CD8-positive, alpha-beta memory T cell (primary cell): Measurements from ENCODE around the gene SIRT7. TPM values are rescaled to one million over a fixed set of nuclear protein-coding genes. Genes with fewer than 3 reads are reported as not detected.
A peak's percentile ranks its signal among the peaks of the same experiment; 100 is the strongest.

Experiments
- CTCF ChIA-PET: fragments of 350-600 bp; sonication (Branson Sonifier 250); formaldehyde crosslinking; loops from one replicate; lab custom pipeline; 2021; ENCODE audit warnings: antibody characterized with exemption; lab: Charles Lee
- POLR2A ChIA-PET: fragments of 350-600 bp; sonication (Branson Sonifier 250); formaldehyde crosslinking; loops from one replicate; lab custom pipeline; 2021; ENCODE audit warnings: antibody characterized with exemption; lab: Charles Lee
- DNase-seq, 5 donors: peaks; one replicate each; pipeline versions ENCODE4 v3.0.0 to v3.0.0-alpha.2; 2020 to 2022; ENCODE audit warnings: mixed read lengths in 1 of 5
- H3K27ac ChIP-seq: one replicate; pipeline ENCODE4 v1.7.0; 2013; ENCODE audit warnings: low read depth, mild to moderate bottlenecking, low read length, moderate library complexity
- H3K27me3 ChIP-seq: 2 replicates; pipeline ENCODE4 v1.7.0; 2013; ENCODE audit warnings: low read length, mild to moderate bottlenecking; ENCODE audit not compliant: insufficient read depth, poor library complexity, severe bottlenecking
- H3K36me3 ChIP-seq: 2 replicates; pipeline ENCODE4 v1.7.0; 2013; ENCODE audit warnings: mild to moderate bottlenecking, low read length, moderate library complexity; ENCODE audit not compliant: insufficient read depth
- H3K4me1 ChIP-seq: 2 replicates; pipeline ENCODE4 v1.7.0; 2013; ENCODE audit warnings: mild to moderate bottlenecking, low read length, moderate library complexity; ENCODE audit not compliant: insufficient read depth
- H3K4me3 ChIP-seq: 2 replicates; pipeline ENCODE4 v1.7.0; 2013; ENCODE audit warnings: mild to moderate bottlenecking, low read length
- H3K9me3 ChIP-seq: 2 replicates; pipeline ENCODE4 v1.7.0; 2013; ENCODE audit warnings: mild to moderate bottlenecking, low read length
- H3K27ac Mint-ChIP-seq, 8 donors: one replicate each; pipeline ENCODE4 v1.8.0; 2020 to 2021; ENCODE audit warnings: mixed read lengths in 8 of 8, mild to moderate bottlenecking in 6 of 8, inconsistent platforms in 3 of 8, moderate library complexity in 3 of 8
- H3K27me3 Mint-ChIP-seq, 2 donors: one replicate each; pipeline ENCODE4 v1.8.0; 2020 to 2021; ENCODE audit warnings: mixed read lengths in 2 of 2, mild to moderate bottlenecking in 1 of 2, moderate library complexity in 1 of 2
- H3K36me3 Mint-ChIP-seq, 3 donors: one replicate each; pipeline ENCODE4 v1.8.0; 2020 to 2021; ENCODE audit warnings: mixed read lengths in 3 of 3, inconsistent platforms in 1 of 3, mild to moderate bottlenecking in 1 of 3
- H3K4me1 Mint-ChIP-seq, 3 donors: one replicate each; pipeline ENCODE4 v1.8.0; 2020 to 2021; ENCODE audit warnings: mixed read lengths in 3 of 3, inconsistent platforms in 1 of 3, mild to moderate bottlenecking in 1 of 3
- H3K4me3 Mint-ChIP-seq, 7 donors: one replicate each; pipeline ENCODE4 v1.8.0; 2020 to 2021; ENCODE audit warnings: mixed read lengths in 7 of 7, mild to moderate bottlenecking in 6 of 7, moderate library complexity in 4 of 7, inconsistent platforms in 2 of 7
- H3K9me3 Mint-ChIP-seq, 5 donors: one replicate each; pipeline ENCODE4 v1.8.0; 2020 to 2022; ENCODE audit warnings: mixed read lengths in 5 of 5, mild to moderate bottlenecking in 3 of 5, moderate library complexity in 2 of 5, inconsistent platforms in 1 of 5
- polyA plus RNA-seq: library from polyadenylated mRNA; unstranded; fragments of 300-500 nt; fragmentation: Illumina TruSeq; gene quantifications from one replicate; pipeline ENCODE4 v1.2.3, GENCODE V29; 2021
- total RNA-seq, 2 experiments: library from RNA; stranded (reverse); gene quantifications; one replicate each; pipeline ENCODE4 v1.2.3, GENCODE V29; 2021

The SIRT7 gene
- total and polyA plus RNA-seq, 3 experiments from 2014 or later: 40.1 to 41.7 (median 41.4) TPM

GRCh38 chr17:81863833-81864768, 53.9 kb downstream of the SIRT7 start:
- Mint-ChIP-seq H3K36me3 (peaks cover 0 to 37% (median 0%) of the 10 kb centered on the region in 3 donors), H3K4me3 (peak overlapping the region in 3 of 7 donors; percentile 12 to 88 (median 61)), H3K27ac (peak overlapping the region in 7 of 8 donors; percentile 41 to 98 (median 77)), H3K27me3 (peaks cover 0 to 8% of the 10 kb centered on the region in 2 donors), H3K4me1 (peaks cover 32 to 70% (median 35%) of the 10 kb centered on the region in 3 donors), H3K9me3 (no peaks in the 10 kb centered on the region)
- no peaks in the 10 kb centered on the region for H3K27me3 ChIP-seq
- no peak overlapping the region for H3K4me3 ChIP-seq
- H3K36me3 ChIP-seq: peaks cover 16% of the 10 kb centered on the region
- no peak for DNase-seq
- ChIA-PET POLR2A (no interaction called here), CTCF (interaction anchor here (1.3 kb wide), 1 partner anchor 95 kb away, joined by 3 read pairs; no protein-coding TSS in a partner anchor)
- H3K9me3 ChIP-seq: no peaks in the 10 kb centered on the region
- no peak overlapping the region for H3K27ac ChIP-seq
- peaks cover 41% of the 10 kb centered on the region for H3K4me1 ChIP-seq

DNA sequence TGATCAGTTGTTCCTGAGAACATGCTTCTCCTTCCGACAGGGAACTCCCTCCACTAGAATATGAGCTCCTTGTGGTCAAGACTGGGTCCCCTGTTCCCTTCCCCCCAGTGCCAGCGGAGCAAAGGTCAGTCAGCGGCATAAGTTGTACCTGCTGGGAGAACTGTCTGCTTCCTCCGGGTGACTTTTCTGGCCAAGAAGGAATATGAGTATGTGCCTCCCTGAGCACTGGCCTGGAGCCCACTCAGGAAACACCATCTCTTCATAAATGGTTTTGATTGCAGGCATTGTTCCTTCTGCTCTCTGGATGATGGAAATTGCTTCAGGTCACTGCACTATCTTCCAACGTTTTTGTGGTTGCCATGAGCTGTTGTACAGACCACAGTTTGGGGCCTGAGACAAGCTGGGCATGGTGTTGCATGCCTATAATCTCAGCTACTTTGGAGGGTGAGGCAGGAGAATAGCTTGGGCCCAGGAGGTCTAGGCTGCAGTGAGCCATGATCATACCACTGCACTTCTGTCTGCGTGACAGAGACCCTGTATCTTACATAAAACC, 54.8 kb downstream of the SIRT7 start:
- Mint-ChIP-seq H3K4me1 (peaks cover 36 to 71% (median 39%) of the 10 kb centered on the region in 3 donors), H3K9me3 (no peaks in the 10 kb centered on the region), H3K27me3 (peaks cover 0 to 8% of the 10 kb centered on the region in 2 donors), H3K4me3 (peak overlapping the region; percentile 28 to 88 (median 58)), H3K36me3 (peaks cover 0 to 40% (median 0%) of the 10 kb centered on the region in 3 donors), H3K27ac (peak overlapping the region; percentile 54 to 98 (median 78))
- H3K36me3 ChIP-seq: peaks cover 10% of the 10 kb centered on the region
- H3K9me3 ChIP-seq: no peaks in the 10 kb centered on the region
- no peak for DNase-seq
- POLR2A ChIA-PET: no interaction called here
- peaks cover 45% of the 10 kb centered on the region for H3K4me1 ChIP-seq
- H3K27ac ChIP-seq: no peak overlapping the region
- no peak overlapping the region for H3K4me3 ChIP-seq
- CTCF ChIA-PET: interaction anchor here (1.3 kb wide), 1 partner anchor 96 kb away, joined by 3 read pairs; no protein-coding TSS in a partner anchor
- no peaks in the 10 kb centered on the region for H3K27me3 ChIP-seq

Other genes with a start within 250 kb of the SIRT7 start
- gene ARL16, start 234.4 kb downstream of the SIRT7 start, total RNA-seq: 10 to 100 TPM; 16.3 to 19.7 TPM
- gene ARL16, start 234.4 kb downstream of the SIRT7 start, polyA plus RNA-seq: 33.0 TPM
- 100 to 1,000 TPM; 122 to 135 TPM for gene HGS, start 234.2 kb downstream of the SIRT7 start, total RNA-seq
- 36.7 TPM for gene HGS, start 234.2 kb downstream of the SIRT7 start, polyA plus RNA-seq
- 100 to 1,000 TPM; 246 to 255 TPM for gene MRPL12, start 214.8 kb downstream of the SIRT7 start, total RNA-seq
- gene MRPL12, start 214.8 kb downstream of the SIRT7 start, polyA plus RNA-seq: 53.6 TPM
- gene SLC25A10, start 205.9 kb downstream of the SIRT7 start, total RNA-seq: 10 to 100 TPM; 34.1 to 34.7 TPM
- 4.9 TPM for gene SLC25A10, start 205.9 kb downstream of the SIRT7 start, polyA plus RNA-seq
- not detected for gene GCGR, start 114.0 kb downstream of the SIRT7 start, total RNA-seq
- not detected for gene GCGR, start 114.0 kb downstream of the SIRT7 start, polyA plus RNA-seq
- gene MCRIP1, start 84.9 kb downstream of the SIRT7 start, total RNA-seq: 10 to 100 TPM; 56.1 to 57.0 TPM
- 76.1 TPM for gene MCRIP1, start 84.9 kb downstream of the SIRT7 start, polyA plus RNA-seq
- not detected for gene PPP1R27, start 83.1 kb downstream of the SIRT7 start, total RNA-seq
- gene PPP1R27, start 83.1 kb downstream of the SIRT7 start, polyA plus RNA-seq: not detected
- 100 to 1,000 TPM; 463 to 482 TPM for gene P4HB, start 57.6 kb downstream of the SIRT7 start, total RNA-seq
- 342 TPM for gene P4HB, start 57.6 kb downstream of the SIRT7 start, polyA plus RNA-seq
- 100 to 1,000 TPM; 662 to 677 TPM for gene ARHGDIA, start 46.8 kb downstream of the SIRT7 start, total RNA-seq
- gene ARHGDIA, start 46.8 kb downstream of the SIRT7 start, polyA plus RNA-seq: 237 TPM
- 100 to 1,000 TPM; 326 to 337 TPM for gene ALYREF, start 26.6 kb downstream of the SIRT7 start, total RNA-seq
- gene ALYREF, start 26.6 kb downstream of the SIRT7 start, polyA plus RNA-seq: 60.4 TPM
- 100 to 1,000 TPM; 146 to 149 TPM for gene ANAPC11, start 26.5 kb downstream of the SIRT7 start, total RNA-seq
- 287 TPM for gene ANAPC11, start 26.5 kb downstream of the SIRT7 start, polyA plus RNA-seq
- under 1 TPM; 0.57 to 0.62 TPM for gene NPB, start 15.9 kb downstream of the SIRT7 start, total RNA-seq
- gene NPB, start 15.9 kb downstream of the SIRT7 start, polyA plus RNA-seq: not detected
- 10 to 100 TPM; 30.3 to 31.6 TPM for gene PCYT2, start 6.8 kb downstream of the SIRT7 start, total RNA-seq
- gene PCYT2, start 6.8 kb downstream of the SIRT7 start, polyA plus RNA-seq: 35.7 TPM
- 10 to 100 TPM; 28.4 to 34.7 TPM for gene MAFG, start 9.6 kb upstream of the SIRT7 start, total RNA-seq
- 2.5 TPM for gene MAFG, start 9.6 kb upstream of the SIRT7 start, polyA plus RNA-seq
- gene PYCR1, start 19.1 kb upstream of the SIRT7 start, total RNA-seq: 100 to 1,000 TPM; 128 to 138 TPM
- gene PYCR1, start 19.1 kb upstream of the SIRT7 start, polyA plus RNA-seq: 0.63 TPM
- gene MYADML2, start 29.1 kb upstream of the SIRT7 start, total RNA-seq: not detected
- gene MYADML2, start 29.1 kb upstream of the SIRT7 start, polyA plus RNA-seq: not detected
- gene NOTUM, start 43.0 kb upstream of the SIRT7 start, total RNA-seq: under 1 TPM; 0.33 to 0.35 TPM
- gene NOTUM, start 43.0 kb upstream of the SIRT7 start, polyA plus RNA-seq: not detected
- 10 to 100 TPM; 32.0 to 35.9 TPM for gene ASPSCR1, start 59.5 kb upstream of the SIRT7 start, total RNA-seq
- gene ASPSCR1, start 59.5 kb upstream of the SIRT7 start, polyA plus RNA-seq: 29.2 TPM
- gene CENPX, start 104.7 kb upstream of the SIRT7 start, total RNA-seq: 100 to 1,000 TPM; 143 to 158 TPM
- 56.7 TPM for gene CENPX, start 104.7 kb upstream of the SIRT7 start, polyA plus RNA-seq
- gene LRRC45, start 105.1 kb upstream of the SIRT7 start, total RNA-seq: 10 to 100 TPM; 26.8 to 27.6 TPM
- gene LRRC45, start 105.1 kb upstream of the SIRT7 start, polyA plus RNA-seq: 10.1 TPM
- gene RAC3, start 113.5 kb upstream of the SIRT7 start, total RNA-seq: 1 to 10 TPM; 4.2 to 4.5 TPM
- gene RAC3, start 113.5 kb upstream of the SIRT7 start, polyA plus RNA-seq: not detected
- gene DCXR, start 119.5 kb upstream of the SIRT7 start, total RNA-seq: 100 to 1,000 TPM; 117 to 127 TPM
- 108 TPM for gene DCXR, start 119.5 kb upstream of the SIRT7 start, polyA plus RNA-seq
- 10 to 100 TPM; 18.1 to 19.4 TPM for gene RFNG, start 133.6 kb upstream of the SIRT7 start, total RNA-seq
- 7.3 TPM for gene RFNG, start 133.6 kb upstream of the SIRT7 start, polyA plus RNA-seq
- 100 to 1,000 TPM; 122 to 125 TPM for gene GPS1, start 133.7 kb upstream of the SIRT7 start, total RNA-seq
- gene GPS1, start 133.7 kb upstream of the SIRT7 start, polyA plus RNA-seq: 151 TPM
- 100 to 1,000 TPM; 206 to 210 TPM for gene DUS1L, start 147.6 kb upstream of the SIRT7 start, total RNA-seq
- gene DUS1L, start 147.6 kb upstream of the SIRT7 start, polyA plus RNA-seq: 142 TPM
- gene FASN, start 180.1 kb upstream of the SIRT7 start, total RNA-seq: 100 to 1,000 TPM; 251 to 259 TPM
- 2.7 TPM for gene FASN, start 180.1 kb upstream of the SIRT7 start, polyA plus RNA-seq